Liver (tissue), 9 donors: ENCODE measurements around the gene PC. TPM values are rescaled to one million over a fixed set of nuclear protein-coding genes. Genes with fewer than 3 reads are reported as not detected.

ENCODE experiments used
- DNase-seq: peaks from one replicate; pipeline ENCODE4 v3.0.0-alpha.2; 2017; ENCODE audit warnings: low spot score
- H3K27ac ChIP-seq, 2 donors: one replicate each; pipeline ENCODE4 v1.7.0; 2013; ENCODE audit warnings: inconsistent platforms in 2 of 2, low read length in 2 of 2, control low read depth in 1 of 2, low read depth in 1 of 2, mild to moderate bottlenecking in 1 of 2
- H3K27me3 ChIP-seq, 4 donors: one replicate each; pipeline versions ENCODE4 v1.6.1 to v1.7.0; 2013; ENCODE audit warnings: low read length in 3 of 4, inconsistent platforms in 1 of 4, mild to moderate bottlenecking in 1 of 4, moderate library complexity in 1 of 4; ENCODE audit not compliant: control insufficient read depth in 4 of 4, insufficient read depth in 4 of 4
- H3K36me3 ChIP-seq, 4 donors: one replicate each; pipeline versions ENCODE4 v1.6.1 to v1.7.0; 2013; ENCODE audit warnings: low read length in 3 of 4, mild to moderate bottlenecking in 3 of 4, low read depth in 1 of 4, moderate library complexity in 1 of 4; ENCODE audit not compliant: control insufficient read depth in 4 of 4, insufficient read depth in 3 of 4
- H3K4me1 ChIP-seq, 4 donors: one replicate each; pipeline versions ENCODE4 v1.6.1 to v1.7.0; 2013; ENCODE audit warnings: low read length in 3 of 4, mild to moderate bottlenecking in 3 of 4, moderate library complexity in 1 of 4; ENCODE audit not compliant: control insufficient read depth in 4 of 4, insufficient read depth in 4 of 4
- H3K4me3 ChIP-seq, 3 donors: one replicate each; pipeline versions ENCODE4 v1.6.1 to v1.7.0; 2013; ENCODE audit warnings: low read length in 3 of 3, control low read depth in 1 of 3, low read depth in 1 of 3, mild to moderate bottlenecking in 1 of 3
- H3K9ac ChIP-seq, 2 donors: one replicate each; pipeline ENCODE4 v1.7.0; 2013; ENCODE audit warnings: low read length in 2 of 2, mild to moderate bottlenecking in 2 of 2, moderate library complexity in 2 of 2, control low read depth in 1 of 2, low read depth in 1 of 2
- H3K9me3 ChIP-seq, 4 donors: one replicate each; pipeline versions ENCODE4 v1.6.1 to v1.7.0; 2013; ENCODE audit warnings: low read length in 3 of 4; ENCODE audit not compliant: control insufficient read depth in 4 of 4
- ATF3 ChIP-seq: IDR thresholded peaks from 2 replicates; pipeline ENCODE4 v1.6.1; 2016; ENCODE audit warnings: antibody characterized with exemption
- CTCF ChIP-seq: fragments of 150-350 bp; IDR thresholded peaks from 2 replicates; pipeline ENCODE4 v1.5.1; 2017; ENCODE audit warnings: improper control_type of control experiment, low read depth, low read length; ENCODE audit not compliant: missing input control
- FOXA1 ChIP-seq: IDR thresholded peaks from 2 replicates; pipeline ENCODE4 v1.6.1; 2016; ENCODE audit warnings: antibody characterized with exemption
- HNF4A ChIP-seq, 2 donors: conservative IDR thresholded peaks; 2 replicates each; pipeline ENCODE4 v1.6.1; 2016; ENCODE audit warnings: antibody characterized with exemption in 2 of 2, mild to moderate bottlenecking in 2 of 2
- HNF4G ChIP-seq: IDR thresholded peaks from 2 replicates; pipeline ENCODE4 v1.6.1; 2016; ENCODE audit warnings: antibody characterized with exemption
- JUND ChIP-seq, 2 donors: IDR thresholded peaks; 2 replicates each; pipeline ENCODE4 v1.6.1; 2016; ENCODE audit warnings: antibody characterized with exemption in 2 of 2
- NR2F2 ChIP-seq: IDR thresholded peaks from 2 replicates; pipeline ENCODE4 v1.6.1; 2016; ENCODE audit warnings: antibody characterized with exemption
- RAD21 ChIP-seq, 2 donors: IDR thresholded peaks; 2 replicates each; pipeline ENCODE4 v1.6.1; 2016; ENCODE audit warnings: antibody characterized with exemption in 2 of 2, mild to moderate bottlenecking in 2 of 2
- RXRA ChIP-seq, 2 donors: IDR thresholded peaks; 2 replicates each; pipeline ENCODE4 v1.6.1; 2017 to 2018; ENCODE audit warnings: antibody characterized with exemption in 2 of 2, mild to moderate bottlenecking in 1 of 2
- TAF1 ChIP-seq: conservative IDR thresholded peaks from 2 replicates; pipeline ENCODE4 v1.6.1; 2016; ENCODE audit warnings: antibody characterized with exemption, mild to moderate bottlenecking
- YY1 ChIP-seq: IDR thresholded peaks from 2 replicates; pipeline ENCODE4 v1.6.1; 2016; ENCODE audit warnings: antibody characterized with exemption, mild to moderate bottlenecking
- WGBS: extraction: QIAGEN DNeasy Blood & Tissue Kit; methylation state at CpG from one replicate; pipeline ENCODE4 v1.1.7; 2013; 5-methylcytosine and 5-hydroxymethylcytosine counted together
- polyA plus RNA-seq, 2 donors: library from polyadenylated mRNA; stranded (reverse) in 1 of 2; unstranded in 1 of 2; fragments of 200-250 nt in 1 of 2; fragments of >200 nt in 1 of 2; fragmentation: Nextera tagmentation in 1 of 2; extraction: Ambion mirVana in 1 of 2; gene quantifications; one replicate each; pipeline versions ENCODE4 v1.2.1 to v1.2.3, GENCODE V29; 2013 to 2015
- total RNA-seq, 2 donors: library from RNA; depleted of rRNA; stranded (reverse); fragments of >200 nt; gene quantifications; one replicate each; pipeline ENCODE4 v1.2.3, GENCODE V29; 2014
- TF ChIP-seq, protein P1 (sequence below): IDR thresholded peaks from 2 replicates; pipeline ENCODE4 v1.6.1; 2016; ENCODE audit warnings: antibody characterized with exemption
- TF ChIP-seq, protein P2 (sequence below): IDR thresholded peaks from 2 replicates; pipeline ENCODE4 v1.6.1; 2016; ENCODE audit warnings: antibody characterized with exemption, mild to moderate bottlenecking
- donor health status: healthy.
- donor health status: healthy.
- donor health status: healthy.
- donor health status: healthy.
- donor health status: healthy.

The PC gene
- total and polyA plus RNA-seq, 4 donors = 144 to 583 (median 296) TPM

DNA sequence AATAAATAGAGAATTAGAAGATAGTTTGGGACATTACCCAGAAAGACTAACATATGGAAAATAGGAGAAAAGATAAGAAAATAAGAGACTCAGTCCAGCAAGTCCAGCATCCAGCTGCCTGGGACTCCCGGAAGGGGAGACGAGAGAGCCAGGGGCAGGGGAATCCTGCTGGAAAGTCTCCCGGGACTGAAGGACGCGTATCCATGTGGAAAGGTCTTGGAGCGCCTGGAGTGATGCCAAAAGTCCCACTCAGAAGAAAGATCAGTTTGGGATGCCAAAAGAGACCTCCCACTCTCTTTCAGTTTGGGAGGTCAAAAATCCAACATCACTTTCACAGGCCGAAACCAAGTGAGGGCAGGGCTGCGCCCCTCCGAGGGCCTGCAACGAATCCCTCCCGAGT lies 70.7 kb downstream of the PC start:
- Histone ChIP-seq H3K36me3 (no peaks in the 10 kb centered on the region), H3K4me1 (peaks cover 10 to 29% (median 19%) of the 10 kb centered on the region in 4 donors), H3K9ac (no peak overlapping the region), H3K27me3 (no peaks in the 10 kb centered on the region), H3K27ac (no peak overlapping the region), H3K9me3 (no peaks in the 10 kb centered on the region), H3K4me3 (no peak overlapping the region)
- DNase-seq = no peak
- WGBS = 90% methylated on average over 11 of the region's 11 CpGs
- TF ChIP-seq HNF4G (no peak), CTCF (no peak), JUND (IDR thresholded peaks at IDR 0.05) (no peak), FOXA1 (no peak), RAD21 (IDR thresholded peaks at IDR 0.05) (no peak), ATF3 (no peak), NR2F2 (no peak)

DNA sequence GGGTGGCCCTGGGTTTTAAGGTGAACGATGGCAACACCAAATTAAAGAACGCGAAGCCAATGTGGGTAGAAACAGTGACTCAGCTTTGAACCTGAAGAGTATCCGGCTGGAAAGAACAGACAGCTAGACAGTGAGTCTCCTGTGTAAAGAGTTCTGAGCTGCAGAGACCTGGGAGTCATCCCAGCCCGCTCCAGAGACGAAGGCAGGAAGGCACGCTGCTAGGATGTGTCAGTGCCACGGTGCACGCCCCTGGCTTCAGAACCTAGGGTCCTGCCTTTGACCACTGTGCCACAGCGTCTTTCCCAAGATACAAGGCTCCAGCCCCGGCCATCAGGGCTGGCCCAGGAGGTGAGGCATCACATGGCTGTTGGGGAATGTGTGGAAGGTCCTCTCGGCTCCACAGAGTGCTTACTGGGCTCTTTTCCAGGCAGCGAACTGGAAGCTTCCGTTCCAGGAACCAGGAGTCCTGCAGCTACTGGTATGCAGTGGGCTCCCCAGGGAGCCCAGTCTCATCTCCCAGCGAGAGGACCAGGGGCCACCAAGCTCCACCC lies 71.4 kb downstream of the PC start:
- WGBS = 81% methylated on average over 15 of the region's 15 CpGs
- no peaks in the 10 kb centered on the region for H3K9me3 ChIP-seq
- TF ChIP-seq CTCF (no peak), JUND (IDR thresholded peaks at IDR 0.05) (no peak), HNF4G (no peak), RXRA (IDR thresholded peaks at IDR 0.05) (no peak), TAF1 (no peak), YY1 (no peak), HNF4A (conservative IDR thresholded peaks at IDR 0.05) (no peak)
- TF ChIP-seq, protein P1, sequence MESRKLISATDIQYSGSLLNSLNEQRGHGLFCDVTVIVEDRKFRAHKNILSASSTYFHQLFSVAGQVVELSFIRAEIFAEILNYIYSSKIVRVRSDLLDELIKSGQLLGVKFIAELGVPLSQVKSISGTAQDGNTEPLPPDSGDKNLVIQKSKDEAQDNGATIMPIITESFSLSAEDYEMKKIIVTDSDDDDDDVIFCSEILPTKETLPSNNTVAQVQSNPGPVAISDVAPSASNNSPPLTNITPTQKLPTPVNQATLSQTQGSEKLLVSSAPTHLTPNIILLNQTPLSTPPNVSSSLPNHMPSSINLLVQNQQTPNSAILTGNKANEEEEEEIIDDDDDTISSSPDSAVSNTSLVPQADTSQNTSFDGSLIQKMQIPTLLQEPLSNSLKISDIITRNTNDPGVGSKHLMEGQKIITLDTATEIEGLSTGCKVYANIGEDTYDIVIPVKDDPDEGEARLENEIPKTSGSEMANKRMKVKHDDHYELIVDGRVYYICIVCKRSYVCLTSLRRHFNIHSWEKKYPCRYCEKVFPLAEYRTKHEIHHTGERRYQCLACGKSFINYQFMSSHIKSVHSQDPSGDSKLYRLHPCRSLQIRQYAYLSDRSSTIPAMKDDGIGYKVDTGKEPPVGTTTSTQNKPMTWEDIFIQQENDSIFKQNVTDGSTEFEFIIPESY = no peak
- TF ChIP-seq, protein P2, sequence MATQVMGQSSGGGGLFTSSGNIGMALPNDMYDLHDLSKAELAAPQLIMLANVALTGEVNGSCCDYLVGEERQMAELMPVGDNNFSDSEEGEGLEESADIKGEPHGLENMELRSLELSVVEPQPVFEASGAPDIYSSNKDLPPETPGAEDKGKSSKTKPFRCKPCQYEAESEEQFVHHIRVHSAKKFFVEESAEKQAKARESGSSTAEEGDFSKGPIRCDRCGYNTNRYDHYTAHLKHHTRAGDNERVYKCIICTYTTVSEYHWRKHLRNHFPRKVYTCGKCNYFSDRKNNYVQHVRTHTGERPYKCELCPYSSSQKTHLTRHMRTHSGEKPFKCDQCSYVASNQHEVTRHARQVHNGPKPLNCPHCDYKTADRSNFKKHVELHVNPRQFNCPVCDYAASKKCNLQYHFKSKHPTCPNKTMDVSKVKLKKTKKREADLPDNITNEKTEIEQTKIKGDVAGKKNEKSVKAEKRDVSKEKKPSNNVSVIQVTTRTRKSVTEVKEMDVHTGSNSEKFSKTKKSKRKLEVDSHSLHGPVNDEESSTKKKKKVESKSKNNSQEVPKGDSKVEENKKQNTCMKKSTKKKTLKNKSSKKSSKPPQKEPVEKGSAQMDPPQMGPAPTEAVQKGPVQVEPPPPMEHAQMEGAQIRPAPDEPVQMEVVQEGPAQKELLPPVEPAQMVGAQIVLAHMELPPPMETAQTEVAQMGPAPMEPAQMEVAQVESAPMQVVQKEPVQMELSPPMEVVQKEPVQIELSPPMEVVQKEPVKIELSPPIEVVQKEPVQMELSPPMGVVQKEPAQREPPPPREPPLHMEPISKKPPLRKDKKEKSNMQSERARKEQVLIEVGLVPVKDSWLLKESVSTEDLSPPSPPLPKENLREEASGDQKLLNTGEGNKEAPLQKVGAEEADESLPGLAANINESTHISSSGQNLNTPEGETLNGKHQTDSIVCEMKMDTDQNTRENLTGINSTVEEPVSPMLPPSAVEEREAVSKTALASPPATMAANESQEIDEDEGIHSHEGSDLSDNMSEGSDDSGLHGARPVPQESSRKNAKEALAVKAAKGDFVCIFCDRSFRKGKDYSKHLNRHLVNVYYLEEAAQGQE = no peak
- no peaks in the 10 kb centered on the region for H3K36me3 ChIP-seq
- no peak for DNase-seq
- no peak overlapping the region for H3K4me3 ChIP-seq
- H3K27me3 ChIP-seq = no peaks in the 10 kb centered on the region
- H3K27ac ChIP-seq = no peak overlapping the region
- no peak overlapping the region for H3K9ac ChIP-seq
- peaks cover 10 to 29% (median 20%) of the 10 kb centered on the region in 4 donors for H3K4me1 ChIP-seq
